ENCODE data around the gene FFAR2.

- TF ChIP-seq GATA2 (IDR thresholded peaks at IDR 0.05; ENCODE audit: low read depth, low read length), result no peak
- no peak for TF ChIP-seq GATA3 (IDR thresholded peaks at IDR 0.05; ENCODE audit: low read depth, low read length)
These were observed 6.6 kb downstream of the FFAR2 start for GRCh38 chr19:35454663-35455062.

Data from SH-SY5Y (cell line).